Measurements from ENCODE around the gene GNAZ. TPM values are rescaled to one million over a fixed set of nuclear protein-coding genes. Genes with fewer than 3 reads are reported as not detected.

GNAZ gene
- total RNA-seq, 1 donor: 1.3 TPM

DNA sequence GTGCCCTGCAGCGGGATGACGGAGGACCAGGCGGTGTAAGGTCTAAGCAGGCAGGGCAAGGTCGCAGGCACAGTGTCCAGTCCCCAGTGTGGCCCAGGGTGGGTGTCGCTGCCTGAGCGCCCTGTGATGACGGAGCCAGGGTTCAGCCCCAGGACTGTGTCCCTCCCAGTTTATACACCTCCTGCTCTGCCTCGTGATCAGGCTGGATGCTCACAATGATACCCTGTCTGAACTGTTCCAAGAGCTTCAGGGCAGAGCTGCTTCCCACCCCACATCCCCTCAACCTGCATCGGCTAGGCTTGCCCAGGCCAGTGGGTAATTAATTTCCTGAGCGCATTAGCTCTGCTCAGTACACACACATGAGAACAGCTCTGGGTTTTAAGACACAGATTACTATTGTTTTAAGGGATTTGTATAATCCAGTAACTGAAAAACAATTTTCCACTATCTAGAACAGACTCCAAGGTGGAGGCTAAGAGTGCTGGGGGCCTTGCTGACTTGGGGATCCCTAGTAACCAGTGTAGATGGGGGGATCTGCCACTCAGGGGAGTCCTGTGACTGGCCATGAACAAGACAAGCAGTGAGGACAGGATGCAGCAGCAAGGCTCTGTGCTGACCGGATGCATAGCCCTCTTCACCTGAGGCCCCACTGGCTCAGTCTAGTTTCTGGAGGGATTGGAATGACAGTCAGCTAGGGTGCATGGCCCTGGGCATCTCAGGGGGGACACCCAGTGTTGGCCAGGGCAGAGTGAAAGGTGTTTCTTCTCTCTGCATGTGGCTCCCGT, 34.1 kb downstream of the GNAZ start:
- TF ChIP-seq, protein P1, sequence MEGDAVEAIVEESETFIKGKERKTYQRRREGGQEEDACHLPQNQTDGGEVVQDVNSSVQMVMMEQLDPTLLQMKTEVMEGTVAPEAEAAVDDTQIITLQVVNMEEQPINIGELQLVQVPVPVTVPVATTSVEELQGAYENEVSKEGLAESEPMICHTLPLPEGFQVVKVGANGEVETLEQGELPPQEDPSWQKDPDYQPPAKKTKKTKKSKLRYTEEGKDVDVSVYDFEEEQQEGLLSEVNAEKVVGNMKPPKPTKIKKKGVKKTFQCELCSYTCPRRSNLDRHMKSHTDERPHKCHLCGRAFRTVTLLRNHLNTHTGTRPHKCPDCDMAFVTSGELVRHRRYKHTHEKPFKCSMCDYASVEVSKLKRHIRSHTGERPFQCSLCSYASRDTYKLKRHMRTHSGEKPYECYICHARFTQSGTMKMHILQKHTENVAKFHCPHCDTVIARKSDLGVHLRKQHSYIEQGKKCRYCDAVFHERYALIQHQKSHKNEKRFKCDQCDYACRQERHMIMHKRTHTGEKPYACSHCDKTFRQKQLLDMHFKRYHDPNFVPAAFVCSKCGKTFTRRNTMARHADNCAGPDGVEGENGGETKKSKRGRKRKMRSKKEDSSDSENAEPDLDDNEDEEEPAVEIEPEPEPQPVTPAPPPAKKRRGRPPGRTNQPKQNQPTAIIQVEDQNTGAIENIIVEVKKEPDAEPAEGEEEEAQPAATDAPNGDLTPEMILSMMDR (IDR thresholded peaks at IDR 0.05; ENCODE audit: insufficient read depth, low read length): no peak
- DNase-seq (ENCODE audit: low read depth): no peak

DNA sequence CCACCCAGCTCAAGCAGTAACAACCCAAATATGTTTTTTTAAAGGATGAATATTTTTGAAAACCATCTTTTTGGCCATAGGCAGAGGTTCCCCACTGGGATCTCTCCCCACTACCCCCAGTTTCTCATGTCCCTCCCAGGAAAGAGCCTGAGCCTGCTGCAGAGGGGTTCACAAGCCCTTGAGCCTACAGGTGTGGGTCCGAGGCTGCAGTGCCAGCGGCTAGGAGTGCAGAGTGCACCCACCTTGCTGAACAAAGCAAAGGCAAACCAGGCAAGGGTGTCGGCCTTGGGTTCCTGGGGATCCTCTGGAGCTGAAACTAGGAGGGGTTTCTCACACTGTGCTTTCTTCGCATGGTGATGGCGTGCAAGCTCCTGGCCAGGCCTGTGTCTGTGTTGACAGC, 35.0 kb downstream of the GNAZ start:
- TF ChIP-seq, protein P1 (IDR thresholded peaks at IDR 0.05; ENCODE audit: insufficient read depth, low read length): no peak
- no peak for DNase-seq (ENCODE audit: low read depth)
- H3K4me3 ChIP-seq (ENCODE audit: low read depth, low read length): no peak overlapping the region

More for the DNA sequence above, 34.1 kb downstream of the GNAZ start:
- H3K4me3 ChIP-seq (ENCODE audit: low read depth, low read length): no peak overlapping the region

DNA sequence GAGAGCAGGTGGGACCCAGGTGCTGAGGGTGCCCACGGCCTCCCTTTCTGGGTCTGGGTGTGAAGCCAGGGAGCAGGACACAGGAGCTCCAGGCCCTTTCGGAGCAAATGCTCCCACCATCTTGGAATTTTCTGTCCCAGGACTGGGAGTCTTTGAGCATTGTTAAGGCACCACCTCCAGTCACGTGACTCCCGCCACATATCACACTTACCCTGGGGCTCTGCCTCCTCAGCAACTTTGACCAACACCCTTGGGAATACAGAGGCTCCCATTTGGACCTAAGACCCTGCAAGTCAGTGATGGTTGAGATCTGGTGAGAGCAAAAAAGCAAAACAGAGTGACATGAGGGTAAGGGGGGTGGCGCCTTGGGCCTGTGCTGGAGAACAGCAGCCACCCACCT, 35.6 kb downstream of the GNAZ start:
- TF ChIP-seq, protein P1 (IDR thresholded peaks at IDR 0.05; ENCODE audit: insufficient read depth, low read length): no peak
- no peak for DNase-seq (ENCODE audit: low read depth)

GRCh38 chr22:23106344-23106743, 36.0 kb downstream of the GNAZ start:
- no peak for DNase-seq (ENCODE audit: low read depth)
- TF ChIP-seq, protein P1 (IDR thresholded peaks at IDR 0.05; ENCODE audit: insufficient read depth, low read length): no peak
- H3K4me3 ChIP-seq (ENCODE audit: low read depth, low read length): no peak overlapping the region

More for the DNA sequence above, 35.6 kb downstream of the GNAZ start:
- H3K4me3 ChIP-seq (ENCODE audit: low read depth, low read length): no peak overlapping the region

DNA sequence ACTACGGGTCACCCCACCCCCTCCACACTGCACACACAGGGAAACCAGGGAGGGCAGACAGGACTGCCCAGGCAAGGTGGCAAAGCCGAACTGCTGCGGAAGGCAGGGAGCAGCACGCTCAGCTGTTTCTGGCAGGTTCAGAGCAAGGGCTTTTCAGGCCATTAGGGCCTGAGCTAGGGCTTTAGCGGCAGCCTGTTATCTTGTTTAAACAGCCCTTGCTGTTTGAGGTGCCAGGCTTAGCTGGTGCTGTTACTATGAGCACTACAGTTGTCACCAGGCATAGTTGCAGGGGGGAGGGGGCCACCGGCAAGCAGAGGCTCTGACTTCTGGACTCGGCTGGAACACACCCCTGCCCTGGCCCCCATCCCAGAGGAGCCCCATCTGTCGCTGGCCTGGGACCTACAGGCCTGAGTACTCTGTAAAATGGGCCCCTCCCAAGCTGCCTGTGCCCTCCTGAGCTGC, 36.6 kb downstream of the GNAZ start:
- TF ChIP-seq, protein P1 (IDR thresholded peaks at IDR 0.05; ENCODE audit: insufficient read depth, low read length): no peak
- no peak for DNase-seq (ENCODE audit: low read depth)
- H3K4me3 ChIP-seq (ENCODE audit: low read depth, low read length): no peak overlapping the region

- no peak overlapping the region for H3K4me3 ChIP-seq (ENCODE audit: low read depth, low read length)
- no peak for DNase-seq (ENCODE audit: low read depth)
- TF ChIP-seq, protein P1 (IDR thresholded peaks at IDR 0.05; ENCODE audit: insufficient read depth, low read length): no peak
Observed at GRCh38 chr22:23107487-23108248, 37.3 kb downstream of the GNAZ start.

All from fibroblast of the aortic adventitia (primary cell).